Activated CD8-positive, alpha-beta T cell treated with anti-CD3 and anti-CD28 coated beads for 36 hours (primary cell): Measurements from ENCODE around the gene STAP2. TPM values are rescaled to one million over a fixed set of nuclear protein-coding genes. Genes with fewer than 3 reads are reported as not detected.
A peak's percentile ranks its signal among the peaks of the same experiment; 100 is the strongest.

Experiments
- ATAC-seq: fragments of 200-7000 bp; cut with Tn5 transposase; one replicate; pipeline ENCODE4 v1.10.0; 2021; ENCODE audit warnings: mild to moderate bottlenecking, moderate library complexity
- CTCF ChIA-PET: fragments of 350-600 bp; sonication (Branson Sonifier 250); formaldehyde crosslinking; loops from one replicate; lab custom pipeline; 2021; ENCODE audit warnings: antibody characterized with exemption; lab: Charles Lee
- POLR2A ChIA-PET: fragments of 350-600 bp; sonication (Branson Sonifier 250); formaldehyde crosslinking; loops from one replicate; lab custom pipeline; 2021; ENCODE audit warnings: antibody characterized with exemption; lab: Charles Lee
- DNase-seq: peaks from one replicate; pipeline ENCODE4 v3.0.0-alpha.2; 2020
- H3K27ac Mint-ChIP-seq: one replicate; pipeline ENCODE4 v1.8.0; 2021; ENCODE audit warnings: mild to moderate bottlenecking, mixed read lengths
- H3K27me3 Mint-ChIP-seq: one replicate; pipeline ENCODE4 v1.8.0; 2021; ENCODE audit warnings: mixed read lengths
- H3K36me3 Mint-ChIP-seq: one replicate; pipeline ENCODE4 v1.8.0; 2021; ENCODE audit warnings: low read depth, mixed read lengths
- H3K4me1 Mint-ChIP-seq: one replicate; pipeline ENCODE4 v1.8.0; 2021; ENCODE audit warnings: low read depth, mixed read lengths
- H3K4me3 Mint-ChIP-seq: one replicate; pipeline ENCODE4 v1.8.0; 2021; ENCODE audit warnings: mild to moderate bottlenecking, moderate library complexity, mixed read lengths
- H3K9me3 Mint-ChIP-seq: one replicate; pipeline ENCODE4 v1.8.0; 2021; ENCODE audit warnings: mixed read lengths
- CTCF ChIP-seq: fragments of 200-600 bp; IDR thresholded peaks from one replicate; pipeline ENCODE4 v1.8.0; 2022; ENCODE audit warnings: antibody characterized with exemption, mild to moderate bottlenecking
- intact Hi-C: fragments of 100-400 bp; cut with micrococcal nuclease; formaldehyde crosslinking; loops from one replicate; pipeline ENCODE4 v1.10.0; 2022
- total RNA-seq, 2 experiments: library from RNA; stranded (reverse); gene quantifications; one replicate each; pipeline ENCODE4 v1.2.3, GENCODE V29; 2021

STAP2 gene
- total RNA-seq, 2 experiments from 2014 or later, result 9.6 to 14.6 TPM

- DNase-seq (no peak), ATAC-seq (no peak)
- Mint-ChIP-seq H3K36me3 (peaks cover 4% of the 10 kb centered on the region), H3K4me3 (no peak overlapping the region), H3K27ac (no peak overlapping the region), H3K4me1 (peaks cover 11% of the 10 kb centered on the region), H3K27me3 (no peaks in the 10 kb centered on the region), H3K9me3 (no peaks in the 10 kb centered on the region)
- TF ChIP-seq CTCF, result no peak
- intact Hi-C loops, result no loop called here
- POLR2A ChIA-PET, result interaction anchor here (0.9 to 1.4 kb wide), 3 partner anchors 10 to 79 kb away, joined by 3 to 5 read pairs (median 4); no protein-coding TSS in a partner anchor
- CTCF ChIA-PET, result interaction anchor here (0.6 kb wide), 2 partner anchors 55 to 1918 kb away, joined by 3 read pairs; no protein-coding TSS in a partner anchor
These were observed 7.4 kb upstream of the STAP2 start for GRCh38 chr19:4346020-4346383.

DNA sequence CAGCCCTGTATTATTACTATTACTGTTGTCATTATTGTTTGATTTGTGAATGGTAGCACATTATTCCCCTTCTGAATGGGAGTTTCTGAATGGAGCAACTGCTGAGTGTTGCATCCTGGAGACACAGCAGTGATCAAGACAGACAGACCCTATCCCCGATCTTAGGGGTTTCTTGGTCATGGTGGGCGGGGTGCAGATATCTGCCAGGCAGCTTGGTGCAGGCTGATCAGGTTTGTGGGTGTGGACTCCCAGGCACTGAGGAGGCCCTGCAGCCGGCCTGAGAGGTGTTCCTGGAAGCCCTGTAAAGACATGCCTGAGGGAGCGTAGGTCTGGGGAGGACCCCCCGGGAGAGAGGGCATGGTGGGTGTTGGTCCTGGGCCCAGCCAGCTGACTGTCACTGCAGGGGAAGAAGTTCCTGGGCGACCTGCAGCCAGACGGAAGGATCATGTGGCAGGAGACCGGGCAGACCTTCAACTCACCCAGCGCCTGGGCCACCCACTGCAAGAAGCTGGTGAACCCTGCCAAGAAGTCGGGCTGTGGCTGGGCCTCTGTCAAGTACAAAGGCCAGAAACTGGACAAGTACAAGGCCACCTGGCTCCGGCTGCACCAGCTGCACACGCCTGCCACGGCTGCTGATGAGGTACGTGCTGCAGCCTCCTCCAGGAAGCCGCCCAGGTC, 6.9 kb upstream of the STAP2 start:
- Mint-ChIP-seq H3K27ac (no peak overlapping the region), H3K36me3 (peaks cover 4% of the 10 kb centered on the region), H3K9me3 (no peaks in the 10 kb centered on the region), H3K4me3 (peak overlapping the region; percentile 25), H3K27me3 (no peaks in the 10 kb centered on the region), H3K4me1 (peaks cover 11% of the 10 kb centered on the region)
- no peak for TF ChIP-seq CTCF
- POLR2A ChIA-PET, result interaction anchor here (0.9 to 1.4 kb wide), 4 partner anchors 10 to 81 kb away, joined by 3 to 5 read pairs (median 4); no protein-coding TSS in a partner anchor
- intact Hi-C loops, result no loop called here
- no peak for ATAC-seq
- no peak for DNase-seq
- CTCF ChIA-PET, result interaction anchor here (0.6 kb wide), 2 partner anchors 213 to 1917 kb away, joined by 3 read pairs; no protein-coding TSS in a partner anchor

DNA sequence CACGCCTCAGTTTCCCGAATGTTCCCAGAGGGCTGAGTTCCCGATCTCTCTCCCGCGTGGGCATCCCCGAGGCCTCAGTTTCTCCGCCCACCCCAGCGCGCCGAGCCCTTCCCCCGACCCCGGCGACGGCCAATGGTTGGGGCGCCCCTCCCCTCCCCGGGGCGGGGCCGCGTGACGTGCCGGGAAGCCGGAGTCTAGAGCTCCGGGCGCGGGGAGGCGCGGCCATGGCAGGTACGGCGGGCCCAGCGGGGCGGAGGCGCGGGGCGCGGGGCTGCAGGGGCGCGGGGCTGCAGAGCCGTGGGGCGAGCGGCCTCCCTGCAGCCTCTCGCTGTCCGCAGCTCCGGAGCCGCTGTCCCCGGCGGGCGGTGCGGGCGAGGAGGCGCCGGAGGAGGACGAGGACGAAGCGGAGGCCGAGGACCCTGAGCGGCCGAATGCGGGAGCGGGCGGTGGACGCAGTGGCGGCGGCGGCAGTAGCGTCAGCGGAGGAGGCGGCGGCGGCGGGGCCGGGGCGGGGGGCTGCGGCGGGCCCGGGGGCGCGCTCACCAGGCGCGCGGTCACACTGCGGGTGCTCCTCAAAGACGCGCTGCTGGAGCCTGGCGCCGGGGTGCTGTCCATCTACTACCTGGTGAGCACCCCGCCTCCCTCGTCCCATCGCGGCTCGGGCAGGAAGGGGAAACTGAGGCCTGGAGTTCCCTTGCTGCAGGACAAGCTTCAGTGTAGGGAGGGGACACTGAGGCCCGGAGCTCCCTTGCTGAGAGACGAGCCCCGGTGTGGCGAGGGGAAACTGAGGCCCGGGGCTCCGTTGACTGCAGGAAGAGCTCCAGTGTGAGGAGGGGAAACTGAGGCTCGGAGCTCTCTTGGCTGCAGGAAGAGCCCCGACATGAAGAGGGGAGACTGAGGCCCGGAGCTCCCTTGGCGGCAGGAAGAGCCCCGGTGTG, 5.0 kb upstream of the STAP2 start, which contains the start of gene MPND:
TSS of gene MPND (plus strand) at position 193 of the 938 bp plus-strand sequence. CDS start at position 225, 32 bp downstream.
- ATAC-seq (peak; percentile 68), DNase-seq (peak; percentile 95)
- peak within 1 kb of the TSS; percentile 93 for H3K4me3 Mint-ChIP-seq
- intact Hi-C loops, result no loop called here
- no peak for TF ChIP-seq CTCF
- H3K36me3 Mint-ChIP-seq, result peaks cover 4% of the 10 kb centered on the region
- ChIA-PET POLR2A (interaction anchor here (0.7 to 3.0 kb wide), 18 partner anchors 9 to 77 kb away, joined by 3 to 17 read pairs (median 4); partner anchors contain the start of genes CHAF1A, FSD1, SH3GL1 and TMIGD2), CTCF (interaction anchor here (0.6 to 3.5 kb wide), 13 partner anchors 9 to 1124 kb away, joined by 3 to 38 read pairs (median 5); partner anchors contain the start of genes SH3GL1 and YJU2)
- H3K27ac Mint-ChIP-seq, result peak within 1 kb of the TSS; percentile 94
- no peaks in the 10 kb centered on the region for H3K9me3 Mint-ChIP-seq
- H3K27me3 Mint-ChIP-seq, result no peaks in the 10 kb centered on the region
- H3K4me1 Mint-ChIP-seq, result peaks cover 15% of the 10 kb centered on the region

DNA sequence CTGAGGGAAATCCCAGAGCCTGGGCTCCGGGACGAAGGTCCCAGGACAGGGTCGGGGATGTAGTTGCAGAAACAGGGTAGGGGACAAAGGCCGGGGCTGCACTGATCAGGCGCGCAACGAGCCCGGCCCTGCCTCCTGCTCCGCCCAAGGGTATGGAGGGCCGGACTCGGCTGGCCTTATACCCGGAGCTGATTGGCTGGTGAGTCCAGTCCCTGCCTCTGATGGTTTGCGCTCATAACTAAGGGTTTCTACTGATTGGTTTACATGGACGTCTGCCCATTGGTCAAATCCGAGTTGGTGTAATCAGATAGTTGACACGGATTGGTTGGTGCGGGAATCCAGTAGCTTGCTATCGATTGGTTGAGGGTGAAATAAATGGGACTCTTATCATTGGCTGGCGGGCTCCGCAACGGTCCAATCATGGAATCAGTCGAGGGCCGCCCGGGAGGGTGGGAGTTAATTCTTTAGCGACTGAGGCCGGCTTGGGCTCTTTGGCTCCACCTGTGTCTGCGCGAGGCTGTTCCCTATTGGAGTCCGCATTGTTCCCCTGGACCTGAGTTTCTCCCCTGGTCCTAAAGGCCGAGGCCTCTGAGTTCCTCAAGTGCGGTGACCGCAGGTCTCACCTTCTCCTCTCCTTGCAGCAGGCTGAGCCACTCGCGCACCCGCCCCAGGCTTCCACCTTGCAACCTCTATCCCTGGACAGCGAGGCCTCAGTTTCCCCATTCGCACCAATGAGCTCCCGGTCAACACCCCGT, 4.2 kb upstream of the STAP2 start:
- ATAC-seq, result peak; percentile 91
- no peaks in the 10 kb centered on the region for H3K27me3 Mint-ChIP-seq
- H3K4me1 Mint-ChIP-seq, result peaks cover 22% of the 10 kb centered on the region
- peaks cover 4% of the 10 kb centered on the region for H3K36me3 Mint-ChIP-seq
- POLR2A ChIA-PET, result interaction anchor here (0.7 to 3.0 kb wide), 14 partner anchors 10 to 74 kb away, joined by 3 to 17 read pairs (median 6); partner anchors contain the start of genes CHAF1A, FSD1 and TMIGD2
- intact Hi-C loops, result no loop called here
- peak overlapping the region; percentile 93 for H3K4me3 Mint-ChIP-seq
- DNase-seq, result peak; percentile 98
- H3K9me3 Mint-ChIP-seq, result no peaks in the 10 kb centered on the region
- peak overlapping the region; percentile 94 for H3K27ac Mint-ChIP-seq
- CTCF ChIA-PET, result interaction anchor here (0.7 to 3.5 kb wide), 17 partner anchors 10 to 295 kb away, joined by 3 to 38 read pairs (median 4); partner anchors contain the start of genes SH3GL1, TMIGD2 and YJU2
- peak; percentile 27 for TF ChIP-seq CTCF
